ENCODE results near the gene CTXN2. TPM values are rescaled to one million over a fixed set of nuclear protein-coding genes. Genes with fewer than 3 reads are reported as not detected.

Gene CTXN2
- polyA plus RNA-seq, 1 of the 3 experiments (the other 2 are of a cell fraction) = 0.02 TPM

DNA sequence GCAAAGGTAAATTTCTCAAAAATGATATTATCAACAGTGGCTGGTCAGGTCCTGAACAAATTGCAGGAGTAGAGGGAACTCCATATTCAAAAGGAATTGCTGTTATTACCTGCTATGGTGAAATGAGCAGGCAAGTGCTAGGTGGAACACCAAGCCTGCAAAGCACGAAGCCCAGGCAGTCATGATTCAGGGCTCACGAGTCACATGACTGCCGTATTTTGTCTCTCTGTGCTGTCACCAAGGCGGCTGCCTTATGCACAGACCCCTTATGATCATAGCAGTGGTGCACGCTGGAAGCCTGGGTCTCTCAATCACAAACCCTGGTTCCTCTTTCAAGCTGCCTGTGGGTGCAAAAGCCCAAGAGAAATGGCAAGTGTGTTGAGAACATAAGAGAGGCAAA is 39.0 kb downstream of the CTXN2 start:
- Histone ChIP-seq H3K4me3 (ENCODE audit: low read depth in 2 of 2, low read length in 1 of 2) (no peak overlapping the region), H3K79me2 (ENCODE audit: insufficient read depth) (no peaks in the 10 kb centered on the region), H3K9me2 (no peaks in the 10 kb centered on the region), H4K20me1 (ENCODE audit: insufficient read depth) (no peaks in the 10 kb centered on the region), H3K9me3 (no peaks in the 10 kb centered on the region), H3K27ac (ENCODE audit: low read depth in 2 of 2, low read length in 1 of 2) (no peak overlapping the region), H3K36me3 (replicated peaks in 1 of 2; ENCODE audit: control insufficient read depth in 1 of 2, insufficient read depth in 2 of 2, low read length in 1 of 2) (no peaks in the 10 kb centered on the region), H2AFZ (ENCODE audit: low read depth) (no peak overlapping the region), H3K27me3 (ENCODE audit: insufficient read depth) (0 out of 2 replicates have a peak, but pooled peaks cover 8% of the 10 kb centered on the region), H3F3A (replicated peaks; ENCODE audit: insufficient read depth) (no peaks in the 10 kb centered on the region), H3K4me1 (ENCODE audit: control insufficient read depth in 1 of 2, insufficient read depth in 2 of 2, low read depth in 1 of 2, low read length in 1 of 2) (no peaks in the 10 kb centered on the region), H3K9ac (no peak overlapping the region), H3K4me2 (no peak overlapping the region)
- ChIA-PET CTCF (interaction anchor here (0.7 to 1.0 kb wide), 3 partner anchors 11 to 16 kb away, joined by 3 read pairs; no protein-coding TSS in a partner anchor), POLR2A (no interaction called here)
- TF ChIP-seq YY1 (IDR thresholded peaks at IDR 0.05; ENCODE audit: low read depth) = no peak
- TF ChIP-seq PBX3 (IDR thresholded peaks at IDR 0.05) = no peak
- TF ChIP-seq NFIC (IDR thresholded peaks at IDR 0.05; ENCODE audit: borderline replicate concordance) = no peak
- TF ChIP-seq USF2 (IDR thresholded peaks at IDR 0.05; ENCODE audit: borderline replicate concordance, low read depth, low read length) = no peak
- TF ChIP-seq RFX5 (IDR thresholded peaks at IDR 0.05; ENCODE audit: low read length) = no peak
- TF ChIP-seq CHD2 (IDR thresholded peaks at IDR 0.05; ENCODE audit: low read length, partially characterized antibody) = no peak
- TF ChIP-seq, protein P1, sequence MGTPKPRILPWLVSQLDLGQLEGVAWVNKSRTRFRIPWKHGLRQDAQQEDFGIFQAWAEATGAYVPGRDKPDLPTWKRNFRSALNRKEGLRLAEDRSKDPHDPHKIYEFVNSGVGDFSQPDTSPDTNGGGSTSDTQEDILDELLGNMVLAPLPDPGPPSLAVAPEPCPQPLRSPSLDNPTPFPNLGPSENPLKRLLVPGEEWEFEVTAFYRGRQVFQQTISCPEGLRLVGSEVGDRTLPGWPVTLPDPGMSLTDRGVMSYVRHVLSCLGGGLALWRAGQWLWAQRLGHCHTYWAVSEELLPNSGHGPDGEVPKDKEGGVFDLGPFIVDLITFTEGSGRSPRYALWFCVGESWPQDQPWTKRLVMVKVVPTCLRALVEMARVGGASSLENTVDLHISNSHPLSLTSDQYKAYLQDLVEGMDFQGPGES (IDR thresholded peaks at IDR 0.05; ENCODE audit: low read depth, low read length) = no peak
- 35% methylated on average over 4 of the region's 5 CpGs for WGBS (ENCODE audit: low lambda C conversion rate)
- no peak for DNase-seq

GRCh38 chr15:48233246-48233645 is 41.8 kb downstream of the CTXN2 start:
- POLR2A ChIA-PET = no interaction called here
- CTCF ChIA-PET = no interaction called here

More at GRCh38 chr15:48233246-48233645, 41.8 kb downstream of the CTXN2 start:
- no peaks in the 10 kb centered on the region for H3K9me2 ChIP-seq
- no peaks in the 10 kb centered on the region for H3K4me1 ChIP-seq (ENCODE audit: control insufficient read depth in 1 of 2, insufficient read depth in 2 of 2, low read depth in 1 of 2, low read length in 1 of 2)
- no peak overlapping the region for H3K4me3 ChIP-seq (ENCODE audit: low read depth in 2 of 2, low read length in 1 of 2)
- TF ChIP-seq, protein P2, sequence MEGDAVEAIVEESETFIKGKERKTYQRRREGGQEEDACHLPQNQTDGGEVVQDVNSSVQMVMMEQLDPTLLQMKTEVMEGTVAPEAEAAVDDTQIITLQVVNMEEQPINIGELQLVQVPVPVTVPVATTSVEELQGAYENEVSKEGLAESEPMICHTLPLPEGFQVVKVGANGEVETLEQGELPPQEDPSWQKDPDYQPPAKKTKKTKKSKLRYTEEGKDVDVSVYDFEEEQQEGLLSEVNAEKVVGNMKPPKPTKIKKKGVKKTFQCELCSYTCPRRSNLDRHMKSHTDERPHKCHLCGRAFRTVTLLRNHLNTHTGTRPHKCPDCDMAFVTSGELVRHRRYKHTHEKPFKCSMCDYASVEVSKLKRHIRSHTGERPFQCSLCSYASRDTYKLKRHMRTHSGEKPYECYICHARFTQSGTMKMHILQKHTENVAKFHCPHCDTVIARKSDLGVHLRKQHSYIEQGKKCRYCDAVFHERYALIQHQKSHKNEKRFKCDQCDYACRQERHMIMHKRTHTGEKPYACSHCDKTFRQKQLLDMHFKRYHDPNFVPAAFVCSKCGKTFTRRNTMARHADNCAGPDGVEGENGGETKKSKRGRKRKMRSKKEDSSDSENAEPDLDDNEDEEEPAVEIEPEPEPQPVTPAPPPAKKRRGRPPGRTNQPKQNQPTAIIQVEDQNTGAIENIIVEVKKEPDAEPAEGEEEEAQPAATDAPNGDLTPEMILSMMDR (IDR thresholded peaks at IDR 0.05) = no peak
- no peak for TF ChIP-seq CHD2 (IDR thresholded peaks at IDR 0.05; ENCODE audit: low read length, partially characterized antibody)
- TF ChIP-seq GATA2 (CRISPR knock-in tag; IDR thresholded peaks at IDR 0.05) = no peak
- TF ChIP-seq FOXM1 (IDR thresholded peaks at IDR 0.05; ENCODE audit: low read depth) = no peak
- TF ChIP-seq MEF2A (IDR thresholded peaks at IDR 0.05; ENCODE audit: borderline replicate concordance, low read depth) = no peak
- TF ChIP-seq RXRA (IDR thresholded peaks at IDR 0.05; ENCODE audit: borderline replicate concordance, low read depth) = no peak
- no peak for TF ChIP-seq SMC3 (IDR thresholded peaks at IDR 0.05; ENCODE audit: low read depth, low read length)
- no peak for TF ChIP-seq TCF12 (IDR thresholded peaks at IDR 0.05)
- no peak for TF ChIP-seq POLR2AphosphoS5 (IDR thresholded peaks at IDR 0.05; ENCODE audit: low read depth, low read length)
- TF ChIP-seq NFIC (IDR thresholded peaks at IDR 0.05; ENCODE audit: borderline replicate concordance) = no peak
- H3K27ac ChIP-seq (ENCODE audit: low read depth in 2 of 2, low read length in 1 of 2) = no peak overlapping the region
- no peaks in the 10 kb centered on the region for H3K9me3 ChIP-seq
- H2AFZ ChIP-seq (ENCODE audit: low read depth) = no peak overlapping the region
- no peaks in the 10 kb centered on the region for H4K20me1 ChIP-seq (ENCODE audit: insufficient read depth)
- 0 out of 2 replicates have a peak, but pooled peaks cover 8% of the 10 kb centered on the region for H3K27me3 ChIP-seq (ENCODE audit: insufficient read depth)
- H3K9ac ChIP-seq = no peak overlapping the region
- H3K79me2 ChIP-seq (ENCODE audit: insufficient read depth) = no peaks in the 10 kb centered on the region
- no peak overlapping the region for H3K4me2 ChIP-seq
- no peaks in the 10 kb centered on the region for H3K36me3 ChIP-seq (replicated peaks in 1 of 2; ENCODE audit: control insufficient read depth in 1 of 2, insufficient read depth in 2 of 2, low read length in 1 of 2)
- no peak for DNase-seq
- no peaks in the 10 kb centered on the region for H3F3A ChIP-seq (replicated peaks; ENCODE audit: insufficient read depth)

All from SK-N-SH (cell line).